ENCODE measurements around the gene UNK. TPM values are rescaled to one million over a fixed set of nuclear protein-coding genes. Genes with fewer than 3 reads are reported as not detected.

UNK gene
- total and polyA plus RNA-seq, 2 donors from 2014 or later, result 12.0 to 35.5 TPM

GRCh38 chr17:75854101-75854748 lies 69.6 kb downstream of the UNK start:
- TF ChIP-seq CTCF (IDR thresholded peaks at IDR 0.05; ENCODE audit: borderline replicate concordance, extremely low read depth, insufficient read depth), result no peak
- Histone ChIP-seq H3K9ac (ENCODE audit: low read length in 3 of 3) (peak overlapping the region; percentile 51 to 91 (median 81)), H3K9me3 (ENCODE audit: control insufficient read depth in 2 of 3, insufficient read depth in 1 of 3, low read length in 3 of 3) (no peaks in the 10 kb centered on the region), H3K4me1 (ENCODE audit: control insufficient read depth in 2 of 3, insufficient read depth in 2 of 3, low read depth in 1 of 3, low read length in 3 of 3) (peaks cover 0 to 19% (median 12%) of the 10 kb centered on the region in 3 donors), H3K4me3 (ENCODE audit: low read length in 3 of 3) (peak overlapping the region; percentile 70 to 80 (median 80)), H3K27ac (ENCODE audit: low read depth in 2 of 2, low read length in 2 of 2) (peak overlapping the region; percentile 99), H3K27me3 (ENCODE audit: control insufficient read depth, insufficient read depth, low read length) (no peaks in the 10 kb centered on the region), H3K36me3 (ENCODE audit: control insufficient read depth in 2 of 3, insufficient read depth in 3 of 3, low read length in 3 of 3) (peaks cover 3 to 22% (median 14%) of the 10 kb centered on the region in 3 donors)
- FAIRE-seq (no peak), DNase-seq (peak in 1 of 5 donors; percentile 40)
- intact Hi-C loops (cut with DNase I), result no loop called here

DNA sequence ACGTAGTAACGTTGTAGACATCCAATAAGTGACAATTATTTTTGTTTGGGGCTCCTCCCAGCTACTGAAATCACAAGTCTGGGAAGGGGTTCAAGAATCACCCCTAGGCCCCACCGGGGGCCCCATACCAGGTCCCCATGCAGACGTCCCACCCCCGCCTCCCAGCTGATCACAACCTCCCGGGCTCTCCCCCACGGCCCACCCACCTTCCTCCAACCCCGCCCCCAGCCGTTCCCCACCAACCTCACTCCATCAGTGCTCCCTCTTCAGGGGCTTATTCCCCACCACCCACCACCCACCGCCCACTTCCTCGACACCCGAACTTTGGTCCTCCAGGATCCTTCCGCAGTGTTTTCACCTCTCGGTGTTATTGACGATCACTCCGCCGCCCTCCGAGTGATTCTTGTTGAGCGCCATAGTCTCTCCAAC lies 70.3 kb downstream of the UNK start:
- Histone ChIP-seq H3K27me3 (ENCODE audit: control insufficient read depth, insufficient read depth, low read length) (no peaks in the 10 kb centered on the region), H3K9me3 (ENCODE audit: control insufficient read depth in 2 of 3, insufficient read depth in 1 of 3, low read length in 3 of 3) (no peaks in the 10 kb centered on the region), H3K9ac (ENCODE audit: low read length in 3 of 3) (peak overlapping the region; percentile 51 to 91 (median 81)), H3K4me1 (ENCODE audit: control insufficient read depth in 2 of 3, insufficient read depth in 2 of 3, low read depth in 1 of 3, low read length in 3 of 3) (peaks cover 0 to 14% (median 12%) of the 10 kb centered on the region in 3 donors), H3K27ac (ENCODE audit: low read depth in 2 of 2, low read length in 2 of 2) (peak overlapping the region; percentile 99), H3K36me3 (ENCODE audit: control insufficient read depth in 2 of 3, insufficient read depth in 3 of 3, low read length in 3 of 3) (peaks cover 3 to 15% (median 8%) of the 10 kb centered on the region in 3 donors), H3K4me3 (ENCODE audit: low read length in 3 of 3) (peak overlapping the region; percentile 70 to 80 (median 80))
- DNase-seq, result no peak
- intact Hi-C loops (cut with DNase I), result no loop called here
- no peak for TF ChIP-seq CTCF (IDR thresholded peaks at IDR 0.05; ENCODE audit: borderline replicate concordance, extremely low read depth, insufficient read depth)
- no peak for FAIRE-seq

GRCh38 chr17:75855310-75856061 lies 70.9 kb downstream of the UNK start, which contains the start of gene WBP2:
TSS of gene WBP2 (minus strand) at chr17:75855335. CDS start at chr17:75855297, 38 bp downstream.
- H3K27me3 ChIP-seq (ENCODE audit: control insufficient read depth, insufficient read depth, low read length), result no peaks in the 10 kb centered on the region
- DNase-seq (peak; percentile 99 to 100 (median 100)), FAIRE-seq (peak; percentile 98)
- peak; percentile 45 for TF ChIP-seq CTCF (IDR thresholded peaks at IDR 0.05; ENCODE audit: borderline replicate concordance, extremely low read depth, insufficient read depth)
- intact Hi-C loops (cut with DNase I), result no loop called here
- H3K4me3 ChIP-seq (ENCODE audit: low read length in 3 of 3), result peak within 1 kb of the TSS; percentile 80 to 94 (median 80)
- peak within 1 kb of the TSS; percentile 87 to 96 (median 91) for H3K9ac ChIP-seq (ENCODE audit: low read length in 3 of 3)
- H3K36me3 ChIP-seq (ENCODE audit: control insufficient read depth in 2 of 3, insufficient read depth in 3 of 3, low read length in 3 of 3), result peaks cover 3 to 12% (median 6%) of the 10 kb centered on the region in 3 donors
- H3K27ac ChIP-seq (ENCODE audit: low read depth in 2 of 2, low read length in 2 of 2), result peak within 1 kb of the TSS; percentile 99
- H3K4me1 ChIP-seq (ENCODE audit: control insufficient read depth in 2 of 3, insufficient read depth in 2 of 3, low read depth in 1 of 3, low read length in 3 of 3), result peaks cover 0 to 14% (median 12%) of the 10 kb centered on the region in 3 donors
- H3K9me3 ChIP-seq (ENCODE audit: control insufficient read depth in 2 of 3, insufficient read depth in 1 of 3, low read length in 3 of 3), result no peaks in the 10 kb centered on the region

Measured in kidney (tissue), 14 donors.